Heart left ventricle (tissue), 16 donors: ENCODE data around the gene ICAM3. TPM values are rescaled to one million over a fixed set of nuclear protein-coding genes. Genes with fewer than 3 reads are reported as not detected.
A peak's percentile ranks its signal among the peaks of the same experiment; 100 is the strongest.

Source experiments
- ATAC-seq, 4 donors: fragments of 200-7000 bp; cut with Tn5 transposase; one replicate each; pipeline ENCODE4 v1.9.1; 2020 to 2022; ENCODE audit warnings: moderate library complexity in 4 of 4, mild to moderate bottlenecking in 3 of 4, moderate number of reproducible peaks in 1 of 4
- DNase-seq, 5 donors: peaks; one replicate each; pipeline ENCODE4 v3.0.0-alpha.2; 2020
- H3K27ac ChIP-seq, 12 donors: fragments of 200-600 bp; sonication (generic) in 4 of 12; one replicate each; pipeline versions ENCODE4 v1.5.0 to v1.8.0; 2016 to 2022; ENCODE audit warnings: mild to moderate bottlenecking in 2 of 12
- H3K27me3 ChIP-seq, 9 donors: fragments of 200-600 bp; sonication (generic) in 2 of 9; one replicate each; pipeline versions ENCODE4 v1.5.1 to v1.8.0; 2016 to 2022; ENCODE audit warnings: mild to moderate bottlenecking in 3 of 9
- H3K36me3 ChIP-seq, 9 donors: fragments of 200-600 bp; sonication (generic) in 2 of 9; one replicate each; pipeline versions ENCODE4 v1.5.0 to v1.8.0; 2018 to 2022; ENCODE audit warnings: mild to moderate bottlenecking in 2 of 9
- H3K4me1 ChIP-seq, 12 donors: fragments of 200-600 bp; sonication (generic) in 4 of 12; one replicate each; pipeline versions ENCODE4 v1.5.0 to v1.8.0; 2016 to 2022; ENCODE audit warnings: mild to moderate bottlenecking in 3 of 12
- H3K4me3 ChIP-seq, 12 donors: fragments of 200-600 bp; sonication (generic) in 4 of 12; one replicate each; pipeline versions ENCODE4 v1.5.0 to v1.8.0; 2017 to 2022; ENCODE audit warnings: mild to moderate bottlenecking in 9 of 12, moderate library complexity in 4 of 12
- H3K9me3 ChIP-seq, 12 donors: fragments of 200-600 bp; sonication (generic) in 4 of 12; one replicate each; pipeline versions ENCODE4 v1.5.0 to v1.8.0; 2016 to 2022; ENCODE audit warnings: mild to moderate bottlenecking in 1 of 12
- POLR2A ChIP-seq, 2 donors: fragments of 450-650 bp; IDR thresholded peaks; one replicate each; pipeline ENCODE4 v1.6.1; 2017; ENCODE audit warnings: antibody characterized with exemption in 2 of 2, mild to moderate bottlenecking in 2 of 2, moderate library complexity in 2 of 2
- WGBS, 4 donors: extraction: QIAGEN DNeasy Blood & Tissue Kit in 2 of 4; methylation state at CpG; one replicate each; pipeline versions ENCODE4 v1.1.5 to v1.1.7; 2013 to 2018; 5-methylcytosine and 5-hydroxymethylcytosine counted together
- intact Hi-C, 10 donors: fragments of 100-400 bp; cut with DNase I; formaldehyde crosslinking; loops; one replicate each; pipeline versions ENCODE4 v1.11.1 to v1.14.2; 2022
- polyA plus RNA-seq, 2 donors: library from polyadenylated mRNA; stranded (reverse); fragments of 200-250 nt; gene quantifications; one replicate each; pipeline ENCODE4 v1.2.3, GENCODE V29; 2013
- total RNA-seq, 9 donors: library from RNA; depleted of rRNA in 2 of 9; stranded (reverse); fragments of >200 nt in 2 of 9; fragmentation: NEBNext Ultra II Directional in 3 of 9; extraction: Animal tissue kit (Norgen Biotek cat#: 25700) in 3 of 9; gene quantifications; one replicate each; pipeline versions ENCODE4 v1.1.0 to v1.2.4, GENCODE V29; 2016 to 2023
- TF ChIP-seq, protein P1 (sequence below), 12 donors: fragments of 200-600 bp; sonication (generic) in 4 of 12; IDR thresholded peaks; one replicate each; pipeline versions ENCODE4 v1.5.0 to v1.8.0; 2018 to 2022; ENCODE audit warnings: antibody characterized with exemption in 12 of 12, mild to moderate bottlenecking in 5 of 12
- donor health status: ischemic (EF 13 %, LVEDD 7.1; RV severe dilation, severe dysfunction).
- donor health status: healthy with polysubstance abuse.
- donor health status: DM: no; HTN: yes; CAD: no.
- donor health status: DM: no; HTN: no; CAD: no.
- donor health status: ischemic (EF 25% LVEDD 6.9; RV normal size, moderate dysfunction).
- donor health status: ischemic (EF 25% LVEDD 5.7; RV mildly dilated, moderate dysfunction).
- donor health status: healthy.
- donor health status: DM: yes; HTN: yes; CAD: no.
- donor health status: ischemic (EF 35%, LVEDD 5.7; RV mildly dilated, moderate dysfunction).
- donor health status: nonischemic (EF 11% LVEDD 7.7; RV severe dilation, severe dysfunction).
- donor health status: DM: yes; HTN: yes; CAD: no.
- donor health status: PGD.
- donor health status: ischemic (EF 29% LVEDD 5.4; RV normal size, mild dysfunction).
- donor health status: nonischemic (EF 23%, LVEDD 6.1; RV moderate dilation, normal function).

The ICAM3 gene
- total and polyA plus RNA-seq, 11 donors, result 5.6 to 24.9 (median 17.2) TPM

DNA sequence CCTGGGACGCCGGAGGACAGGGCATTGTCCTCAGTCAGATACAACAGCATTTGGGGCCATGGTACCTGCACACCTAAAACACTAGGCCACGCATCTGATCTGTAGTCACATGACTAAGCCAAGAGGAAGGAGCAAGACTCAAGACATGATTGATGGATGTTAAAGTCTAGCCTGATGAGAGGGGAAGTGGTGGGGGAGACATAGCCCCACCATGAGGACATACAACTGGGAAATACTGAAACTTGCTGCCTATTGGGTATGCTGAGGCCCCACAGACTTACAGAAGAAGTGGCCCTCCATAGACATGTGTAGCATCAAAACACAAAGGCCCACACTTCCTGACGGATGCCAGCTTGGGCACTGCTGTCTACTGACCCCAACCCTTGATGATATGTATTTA is 54.0 kb downstream of the ICAM3 start:
- ATAC-seq, result no peak
- peaks cover 0 to 59% (median 38%) of the 10 kb centered on the region in 12 donors for H3K4me1 ChIP-seq

DNA sequence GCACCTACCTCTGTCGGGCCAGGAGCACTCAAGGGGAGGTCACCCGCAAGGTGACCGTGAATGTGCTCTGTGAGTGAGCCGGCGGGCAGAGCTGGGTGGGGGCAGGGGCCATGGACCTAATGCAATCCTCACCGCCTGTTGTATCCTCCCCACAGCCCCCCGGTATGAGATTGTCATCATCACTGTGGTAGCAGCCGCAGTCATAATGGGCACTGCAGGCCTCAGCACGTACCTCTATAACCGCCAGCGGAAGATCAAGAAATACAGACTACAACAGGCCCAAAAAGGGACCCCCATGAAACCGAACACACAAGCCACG is 54.5 kb downstream of the ICAM3 start:
- no peak overlapping the region for H3K4me3 ChIP-seq
- TF ChIP-seq POLR2A (IDR thresholded peaks at IDR 0.05), result no peak
- TF ChIP-seq, protein P1, sequence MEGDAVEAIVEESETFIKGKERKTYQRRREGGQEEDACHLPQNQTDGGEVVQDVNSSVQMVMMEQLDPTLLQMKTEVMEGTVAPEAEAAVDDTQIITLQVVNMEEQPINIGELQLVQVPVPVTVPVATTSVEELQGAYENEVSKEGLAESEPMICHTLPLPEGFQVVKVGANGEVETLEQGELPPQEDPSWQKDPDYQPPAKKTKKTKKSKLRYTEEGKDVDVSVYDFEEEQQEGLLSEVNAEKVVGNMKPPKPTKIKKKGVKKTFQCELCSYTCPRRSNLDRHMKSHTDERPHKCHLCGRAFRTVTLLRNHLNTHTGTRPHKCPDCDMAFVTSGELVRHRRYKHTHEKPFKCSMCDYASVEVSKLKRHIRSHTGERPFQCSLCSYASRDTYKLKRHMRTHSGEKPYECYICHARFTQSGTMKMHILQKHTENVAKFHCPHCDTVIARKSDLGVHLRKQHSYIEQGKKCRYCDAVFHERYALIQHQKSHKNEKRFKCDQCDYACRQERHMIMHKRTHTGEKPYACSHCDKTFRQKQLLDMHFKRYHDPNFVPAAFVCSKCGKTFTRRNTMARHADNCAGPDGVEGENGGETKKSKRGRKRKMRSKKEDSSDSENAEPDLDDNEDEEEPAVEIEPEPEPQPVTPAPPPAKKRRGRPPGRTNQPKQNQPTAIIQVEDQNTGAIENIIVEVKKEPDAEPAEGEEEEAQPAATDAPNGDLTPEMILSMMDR (IDR thresholded peaks at IDR 0.05), result no peak
- no peak for DNase-seq

More for the DNA sequence above, 54.0 kb downstream of the ICAM3 start:
- DNase-seq, result no peak
- peaks cover 0 to 58% (median 27%) of the 10 kb centered on the region in 9 donors for H3K36me3 ChIP-seq
- peaks cover 10 to 38% (median 28%) of the 10 kb centered on the region in 9 donors for H3K27me3 ChIP-seq
- no peak overlapping the region for H3K4me3 ChIP-seq
- intact Hi-C loops, result loop anchor here in 1 of 10 donors (5.0 kb wide), 1 partner anchor 47 kb away; the partner anchor contains the start of gene RAVER1
- no peak for TF ChIP-seq POLR2A (IDR thresholded peaks at IDR 0.05)
- TF ChIP-seq, protein P1 (IDR thresholded peaks at IDR 0.05), result no peak
- H3K27ac ChIP-seq, result peak overlapping the region in 1 of 12 donors; percentile 66
- no peaks in the 10 kb centered on the region for H3K9me3 ChIP-seq
- 93 to 100% (median 97%) methylated on average over 4 of the region's 4 CpGs for WGBS, 4 donors

DNA sequence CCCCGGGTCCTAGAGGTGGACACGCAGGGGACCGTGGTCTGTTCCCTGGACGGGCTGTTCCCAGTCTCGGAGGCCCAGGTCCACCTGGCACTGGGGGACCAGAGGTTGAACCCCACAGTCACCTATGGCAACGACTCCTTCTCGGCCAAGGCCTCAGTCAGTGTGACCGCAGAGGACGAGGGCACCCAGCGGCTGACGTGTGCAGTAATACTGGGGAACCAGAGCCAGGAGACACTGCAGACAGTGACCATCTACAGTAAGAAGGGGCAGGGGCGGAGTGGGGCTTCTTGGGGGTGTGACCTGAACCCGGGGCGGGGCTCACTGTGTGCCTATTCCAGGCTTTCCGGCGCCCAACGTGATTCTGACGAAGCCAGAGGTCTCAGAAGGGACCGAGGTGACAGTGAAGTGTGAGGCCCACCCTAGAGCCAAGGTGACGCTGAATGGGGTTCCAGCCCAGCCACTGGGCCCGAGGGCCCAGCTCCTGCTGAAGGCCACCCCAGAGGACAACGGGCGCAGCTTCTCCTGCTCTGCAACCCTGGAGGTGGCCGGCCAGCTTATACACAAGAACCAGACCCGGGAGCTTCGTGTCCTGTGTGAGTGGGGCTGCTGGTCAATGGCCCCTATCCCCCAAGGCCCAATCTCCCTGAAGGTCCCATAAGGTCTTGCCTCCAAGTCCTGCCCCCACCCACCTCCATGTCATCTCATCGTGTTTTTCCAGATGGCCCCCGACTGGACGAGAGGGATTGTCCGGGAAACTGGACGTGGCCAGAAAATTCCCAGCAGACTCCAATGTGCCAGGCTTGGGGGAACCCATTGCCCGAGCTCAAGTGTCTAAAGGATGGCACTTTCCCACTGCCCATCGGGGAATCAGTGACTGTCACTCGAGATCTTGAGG is 55.1 kb downstream of the ICAM3 start:
- peaks cover 0 to 69% (median 28%) of the 10 kb centered on the region in 9 donors for H3K36me3 ChIP-seq
- peaks cover 0 to 58% (median 31%) of the 10 kb centered on the region in 12 donors for H3K4me1 ChIP-seq
- no peak overlapping the region for H3K4me3 ChIP-seq
- no peak overlapping the region for H3K27ac ChIP-seq
- peaks cover 9 to 27% (median 18%) of the 10 kb centered on the region in 9 donors for H3K27me3 ChIP-seq
- no peak for ATAC-seq
- no peaks in the 10 kb centered on the region for H3K9me3 ChIP-seq
- DNase-seq, result no peak
- TF ChIP-seq, protein P1 (IDR thresholded peaks at IDR 0.05), result no peak
- TF ChIP-seq POLR2A (IDR thresholded peaks at IDR 0.05), result no peak
- intact Hi-C loops, result no loop called here
- 90 to 91% (median 91%) methylated on average over 30 to 34 of the region's 34 CpGs for WGBS, 4 donors

More for the DNA sequence above, 54.5 kb downstream of the ICAM3 start:
- H3K4me1 ChIP-seq, result peaks cover 0 to 58% (median 35%) of the 10 kb centered on the region in 12 donors
- ATAC-seq, result no peak
- intact Hi-C loops, result loop anchor here in 1 of 10 donors (5.0 kb wide), 1 partner anchor 47 kb away; the partner anchor contains the start of gene RAVER1
- WGBS, 4 donors, result 95 to 97% (median 96%) methylated on average over 13 of the region's 13 CpGs
- peaks cover 9 to 33% (median 24%) of the 10 kb centered on the region in 9 donors for H3K27me3 ChIP-seq
- no peak overlapping the region for H3K27ac ChIP-seq
- H3K36me3 ChIP-seq, result peaks cover 0 to 63% (median 27%) of the 10 kb centered on the region in 9 donors
- no peaks in the 10 kb centered on the region for H3K9me3 ChIP-seq

Other genes starting within 250 kb of the ICAM3 start
- under 1 TPM in 1 of 9 donors, not detected in 8; 0.43 TPM for gene ANGPTL6, start 236.9 kb downstream of the ICAM3 start, total RNA-seq
- gene ANGPTL6, start 236.9 kb downstream of the ICAM3 start, polyA plus RNA-seq, result under 1 TPM in 1 of 2 donors, not detected in 1; 0.19 TPM
- gene PPAN, start 233.3 kb downstream of the ICAM3 start, total RNA-seq, result 10 to 100 TPM; 16.3 to 24.9 (median 19.0) TPM
- 10 to 100 TPM; 34.4 to 41.4 TPM for gene PPAN, start 233.3 kb downstream of the ICAM3 start, polyA plus RNA-seq
- gene P2RY11, start 227.9 kb downstream of the ICAM3 start, total RNA-seq, result 10 to 100 TPM in 1 of 9 donors, 1 to 10 TPM in 8; 3.1 to 11.7 (median 6.3) TPM
- 1 to 10 TPM; 3.6 to 5.2 TPM for gene P2RY11, start 227.9 kb downstream of the ICAM3 start, polyA plus RNA-seq
- 100 to 1,000 TPM; 148 to 302 (median 179) TPM for gene EIF3G, start 219.7 kb downstream of the ICAM3 start, total RNA-seq
- gene EIF3G, start 219.7 kb downstream of the ICAM3 start, polyA plus RNA-seq, result 100 to 1,000 TPM; 124 to 233 TPM
- gene DNMT1, start 144.7 kb downstream of the ICAM3 start, total RNA-seq, result 10 to 100 TPM; 16.1 to 61.6 (median 25.8) TPM
- 10 to 100 TPM; 17.3 to 23.5 TPM for gene DNMT1, start 144.7 kb downstream of the ICAM3 start, polyA plus RNA-seq
- gene S1PR2, start 108.3 kb downstream of the ICAM3 start, total RNA-seq, result 10 to 100 TPM in 1 of 9 donors, 1 to 10 TPM in 8; 1.7 to 14.2 (median 4.4) TPM
- 1 to 10 TPM; 1.0 to 4.3 TPM for gene S1PR2, start 108.3 kb downstream of the ICAM3 start, polyA plus RNA-seq
- 100 to 1,000 TPM in 2 of 9 donors, 10 to 100 TPM in 7; 53.7 to 110 (median 68.2) TPM for gene MRPL4, start 87.4 kb downstream of the ICAM3 start, total RNA-seq
- gene MRPL4, start 87.4 kb downstream of the ICAM3 start, polyA plus RNA-seq, result 100 to 1,000 TPM in 1 of 2 donors, 10 to 100 TPM in 1; 37.7 to 123 TPM
- 10 to 100 TPM in 5 of 9 donors, 1 to 10 TPM in 4; 6.0 to 87.6 (median 10.9) TPM for gene ICAM1, start 68.5 kb downstream of the ICAM3 start, total RNA-seq
- 1 to 10 TPM; 6.1 to 9.7 TPM for gene ICAM1, start 68.5 kb downstream of the ICAM3 start, polyA plus RNA-seq
- gene ICAM4, start 52.7 kb downstream of the ICAM3 start, total RNA-seq, result 1 to 10 TPM in 2 of 9 donors, under 1 TPM in 4, not detected in 3; 0.21 to 1.2 (median 0.67) TPM
- under 1 TPM; 0.33 to 0.57 TPM for gene ICAM4, start 52.7 kb downstream of the ICAM3 start, polyA plus RNA-seq
- gene ICAM5, start 49.7 kb downstream of the ICAM3 start, total RNA-seq, result under 1 TPM in 7 of 9 donors, not detected in 2; 0.19 to 0.98 (median 0.34) TPM
- gene ICAM5, start 49.7 kb downstream of the ICAM3 start, polyA plus RNA-seq, result under 1 TPM; 0.11 to 0.35 TPM
- gene ZGLP1, start 29.8 kb downstream of the ICAM3 start, total RNA-seq, result 1 to 10 TPM in 4 of 9 donors, under 1 TPM in 5; 0.16 to 2.2 (median 0.83) TPM
- 1 to 10 TPM; 1.1 TPM for gene ZGLP1, start 29.8 kb downstream of the ICAM3 start, polyA plus RNA-seq
- gene FDX2, start 23.6 kb downstream of the ICAM3 start, total RNA-seq, result 10 to 100 TPM; 12.8 to 22.0 (median 16.6) TPM
- gene FDX2, start 23.6 kb downstream of the ICAM3 start, polyA plus RNA-seq, result 10 to 100 TPM; 32.7 to 37.3 TPM
- gene RAVER1, start 6.1 kb downstream of the ICAM3 start, total RNA-seq, result 10 to 100 TPM; 11.5 to 22.5 (median 14.0) TPM
- 10 to 100 TPM in 1 of 2 donors, 1 to 10 TPM in 1; 5.9 to 17.2 TPM for gene RAVER1, start 6.1 kb downstream of the ICAM3 start, polyA plus RNA-seq
- gene TYK2, start 40.9 kb upstream of the ICAM3 start, total RNA-seq, result 10 to 100 TPM; 37.7 to 86.3 (median 55.3) TPM
- gene TYK2, start 40.9 kb upstream of the ICAM3 start, polyA plus RNA-seq, result 100 to 1,000 TPM in 1 of 2 donors, 10 to 100 TPM in 1; 71.7 to 100 TPM
- 100 to 1,000 TPM; 108 to 189 (median 138) TPM for gene CDC37, start 63.9 kb upstream of the ICAM3 start, total RNA-seq
- 100 to 1,000 TPM; 199 to 282 TPM for gene CDC37, start 63.9 kb upstream of the ICAM3 start, polyA plus RNA-seq
- gene PDE4A, start 80.9 kb upstream of the ICAM3 start, total RNA-seq, result 10 to 100 TPM in 8 of 9 donors, 1 to 10 TPM in 1; 9.3 to 33.3 (median 17.3) TPM
- 10 to 100 TPM in 1 of 2 donors, 1 to 10 TPM in 1; 5.2 to 11.2 TPM for gene PDE4A, start 80.9 kb upstream of the ICAM3 start, polyA plus RNA-seq
- 10 to 100 TPM; 52.8 to 94.2 (median 65.4) TPM for gene KEAP1, start 163.7 kb upstream of the ICAM3 start, total RNA-seq
- gene KEAP1, start 163.7 kb upstream of the ICAM3 start, polyA plus RNA-seq, result 10 to 100 TPM; 68.3 to 71.3 TPM
- 1 to 10 TPM in 1 of 9 donors, under 1 TPM in 5, not detected in 3; 0.23 to 1.7 (median 0.32) TPM for gene S1PR5, start 177.8 kb upstream of the ICAM3 start, total RNA-seq
- under 1 TPM in 1 of 2 donors, not detected in 1; 0.10 TPM for gene S1PR5, start 177.8 kb upstream of the ICAM3 start, polyA plus RNA-seq
- gene ATG4D, start 204.3 kb upstream of the ICAM3 start, total RNA-seq, result 10 to 100 TPM; 47.3 to 76.1 (median 55.3) TPM
- 10 to 100 TPM; 55.9 to 83.5 TPM for gene ATG4D, start 204.3 kb upstream of the ICAM3 start, polyA plus RNA-seq
- gene KRI1, start 226.4 kb upstream of the ICAM3 start, total RNA-seq, result 10 to 100 TPM in 6 of 9 donors, 1 to 10 TPM in 3; 6.7 to 13.0 (median 10.4) TPM
- 10 to 100 TPM in 1 of 2 donors, 1 to 10 TPM in 1; 9.8 to 15.0 TPM for gene KRI1, start 226.4 kb upstream of the ICAM3 start, polyA plus RNA-seq
- gene CDKN2D, start 229.4 kb upstream of the ICAM3 start, total RNA-seq, result 10 to 100 TPM in 6 of 9 donors, 1 to 10 TPM in 3; 6.8 to 19.9 (median 11.8) TPM
- gene CDKN2D, start 229.4 kb upstream of the ICAM3 start, polyA plus RNA-seq, result 10 to 100 TPM; 11.1 to 28.0 TPM
- gene AP1M2, start 247.7 kb upstream of the ICAM3 start, total RNA-seq, result 1 to 10 TPM in 1 of 9 donors, not detected in 8; 3.6 TPM
- gene AP1M2, start 247.7 kb upstream of the ICAM3 start, polyA plus RNA-seq, result not detected